ENCODE results near the gene OR51B2. TPM values are rescaled to one million over a fixed set of nuclear protein-coding genes. Genes with fewer than 3 reads are reported as not detected.
"Not testable (repeated sequence)": the region's sequence is repeated elsewhere in the genome, so short reads cannot be mapped to it uniquely, and the experiment has no call there.

OR51B2 gene
- total and polyA plus RNA-seq, 9 donors: 0.27 to 1.7 (median 0.38) TPM; not detected in 4

DNA sequence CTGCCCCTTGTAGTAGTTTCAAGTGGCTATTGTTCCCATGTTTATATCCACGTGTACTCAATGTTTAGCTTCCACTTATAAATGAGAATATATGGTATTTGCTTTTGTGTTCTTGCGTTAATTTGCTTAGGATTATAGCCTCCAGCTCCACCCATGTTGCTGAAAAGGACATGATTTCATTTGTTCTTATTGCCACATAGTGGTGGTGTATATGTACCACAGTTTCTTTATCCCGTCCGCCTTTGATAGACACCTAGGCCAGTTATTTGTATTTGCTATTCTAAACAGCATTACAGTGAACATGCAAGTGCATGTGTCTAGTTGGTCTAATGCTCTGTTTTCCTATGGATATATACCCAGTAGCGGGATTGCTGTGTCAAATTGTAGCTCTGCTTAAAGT is 6.8 kb downstream of the OR51B2 start:
- H3K4me3 ChIP-seq: no peak overlapping the region
- DNase-seq: no peak
- H3K9me3 ChIP-seq: no peaks in the 10 kb centered on the region
- H3K36me3 ChIP-seq: no peaks in the 10 kb centered on the region
- TF ChIP-seq EP300 (IDR thresholded peaks at IDR 0.05) (no peak), POLR2A (IDR thresholded peaks at IDR 0.05) (no peak)
- TF ChIP-seq, protein P1, sequence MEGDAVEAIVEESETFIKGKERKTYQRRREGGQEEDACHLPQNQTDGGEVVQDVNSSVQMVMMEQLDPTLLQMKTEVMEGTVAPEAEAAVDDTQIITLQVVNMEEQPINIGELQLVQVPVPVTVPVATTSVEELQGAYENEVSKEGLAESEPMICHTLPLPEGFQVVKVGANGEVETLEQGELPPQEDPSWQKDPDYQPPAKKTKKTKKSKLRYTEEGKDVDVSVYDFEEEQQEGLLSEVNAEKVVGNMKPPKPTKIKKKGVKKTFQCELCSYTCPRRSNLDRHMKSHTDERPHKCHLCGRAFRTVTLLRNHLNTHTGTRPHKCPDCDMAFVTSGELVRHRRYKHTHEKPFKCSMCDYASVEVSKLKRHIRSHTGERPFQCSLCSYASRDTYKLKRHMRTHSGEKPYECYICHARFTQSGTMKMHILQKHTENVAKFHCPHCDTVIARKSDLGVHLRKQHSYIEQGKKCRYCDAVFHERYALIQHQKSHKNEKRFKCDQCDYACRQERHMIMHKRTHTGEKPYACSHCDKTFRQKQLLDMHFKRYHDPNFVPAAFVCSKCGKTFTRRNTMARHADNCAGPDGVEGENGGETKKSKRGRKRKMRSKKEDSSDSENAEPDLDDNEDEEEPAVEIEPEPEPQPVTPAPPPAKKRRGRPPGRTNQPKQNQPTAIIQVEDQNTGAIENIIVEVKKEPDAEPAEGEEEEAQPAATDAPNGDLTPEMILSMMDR (IDR thresholded peaks at IDR 0.05): no peak
- no peaks in the 10 kb centered on the region for H3K4me1 ChIP-seq (ENCODE audit: insufficient read depth)
- no peaks in the 10 kb centered on the region for H3K27me3 ChIP-seq
- 78 to 88% (median 81%) methylated on average over 5 of the region's 5 CpGs for WGBS, 3 donors
- H3K27ac ChIP-seq: no peak overlapping the region
- intact Hi-C loops (cut with DNase I): no loop called here

DNA sequence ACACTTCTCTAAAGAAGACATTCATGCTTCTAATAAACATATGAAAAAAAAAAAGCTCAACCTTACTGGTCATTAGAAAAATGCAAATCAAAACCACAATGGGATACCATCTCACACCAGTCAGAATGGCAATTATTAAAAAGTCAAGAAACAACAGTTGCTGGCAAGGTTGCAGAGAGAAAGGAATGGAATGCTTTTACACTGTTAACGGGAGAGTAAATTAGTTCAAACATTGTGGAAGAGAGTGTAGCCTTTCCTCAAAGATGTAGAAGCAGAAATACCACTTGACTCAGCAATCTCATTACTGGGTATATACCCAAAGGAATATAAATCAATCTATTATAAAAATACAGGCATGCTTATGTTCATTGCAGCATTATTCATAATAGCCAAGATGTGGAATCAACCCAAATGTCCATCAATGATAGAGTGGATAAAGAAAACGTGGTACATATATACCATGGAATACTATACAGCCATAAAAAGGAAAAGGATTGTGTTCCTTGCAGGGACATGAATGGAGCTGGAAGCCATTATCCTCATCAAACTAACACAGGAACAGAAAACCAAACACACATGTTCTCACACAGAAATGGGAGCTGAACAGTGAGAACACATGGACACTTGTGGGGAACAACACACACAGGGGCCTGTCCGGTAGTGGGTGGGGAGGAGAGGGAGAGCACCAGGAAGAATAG is 10.6 kb downstream of the OR51B2 start:
- intact Hi-C loops (cut with DNase I): loop anchor here in 1 of 4 donors (5.0 kb wide), 1 partner anchor 1889 kb away; no protein-coding TSS in a partner anchor
- not testable (repeated sequence) for DNase-seq; H3K36me3 ChIP-seq; H3K9me3 ChIP-seq; H3K27me3 ChIP-seq; H3K4me1 ChIP-seq (ENCODE audit: insufficient read depth); H3K27ac ChIP-seq; H3K4me3 ChIP-seq
- 72 to 83% (median 77%) methylated on average over 3 of the region's 3 CpGs for WGBS, 3 donors

DNA sequence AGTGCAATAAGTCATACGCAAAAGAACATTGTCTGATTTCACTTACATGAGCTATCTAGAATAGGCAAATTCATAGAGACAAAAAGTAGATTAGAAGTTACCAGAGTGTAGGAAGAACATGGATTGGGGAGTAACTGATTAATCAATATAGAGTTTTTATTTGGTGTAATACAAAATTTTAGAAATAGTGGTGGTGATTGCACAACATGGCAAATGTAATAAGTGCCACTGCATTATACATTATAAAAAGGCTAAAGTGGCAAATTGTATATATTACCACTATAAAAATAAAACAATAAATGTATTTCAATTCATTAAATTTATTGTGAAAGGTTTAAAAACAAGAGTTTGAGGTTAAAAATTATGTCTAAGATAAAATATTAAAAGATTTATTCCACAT is 13.7 kb downstream of the OR51B2 start:
- no peak overlapping the region for H3K27ac ChIP-seq
- WGBS, 3 donors: 96 to 98% (median 97%) methylated on average over 1 of the region's 1 CpG
- TF ChIP-seq POLR2A (IDR thresholded peaks at IDR 0.05) (no peak), EP300 (IDR thresholded peaks at IDR 0.05) (no peak)
- TF ChIP-seq, protein P1 (IDR thresholded peaks at IDR 0.05): no peak
- no peaks in the 10 kb centered on the region for H3K4me1 ChIP-seq (ENCODE audit: insufficient read depth)
- H3K9me3 ChIP-seq: no peaks in the 10 kb centered on the region
- no peaks in the 10 kb centered on the region for H3K27me3 ChIP-seq
- no peak overlapping the region for H3K4me3 ChIP-seq
- DNase-seq: no peak
- H3K36me3 ChIP-seq: no peaks in the 10 kb centered on the region
- intact Hi-C loops (cut with DNase I): loop anchor here in 1 of 4 donors (5.0 kb wide), 1 partner anchor 1892 kb away; no protein-coding TSS in a partner anchor

DNA sequence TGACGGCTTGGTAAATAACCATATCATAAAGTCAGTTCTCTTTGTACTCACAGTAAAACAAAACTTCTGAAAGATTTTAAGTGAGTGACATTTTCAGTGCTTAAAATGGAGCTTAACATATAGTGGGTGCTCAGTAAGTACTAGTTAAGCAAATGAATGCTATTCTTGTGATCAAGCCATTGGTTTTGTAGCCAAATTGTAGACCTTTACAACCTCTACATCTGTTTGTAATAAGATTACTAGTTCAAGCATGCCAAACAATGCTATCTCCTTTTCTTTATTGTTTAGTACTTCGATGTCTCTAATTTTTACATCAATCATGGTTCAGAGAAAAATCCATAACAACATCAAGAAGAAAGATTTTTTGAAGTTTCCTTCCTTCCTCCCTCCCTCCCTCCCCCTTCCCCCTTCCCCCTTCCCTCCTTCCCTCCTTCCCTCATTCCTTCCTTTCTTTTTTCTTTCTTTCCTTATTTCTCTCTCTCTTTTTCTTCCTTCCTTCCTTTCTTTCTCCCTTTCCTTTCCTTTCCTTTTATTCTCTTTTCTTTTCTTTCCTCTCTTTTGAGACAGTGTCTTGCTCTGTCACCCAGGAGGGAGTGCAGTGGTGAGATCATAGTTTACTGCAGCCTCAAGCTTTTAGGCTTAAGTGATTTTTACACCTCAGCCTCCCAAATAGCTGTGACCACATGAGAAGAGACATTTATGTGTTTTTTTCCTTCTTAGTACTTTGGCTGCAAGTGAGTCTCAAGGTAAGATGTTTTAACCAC is 16.7 kb downstream of the OR51B2 start:
- TF ChIP-seq EP300 (IDR thresholded peaks at IDR 0.05): no peak
- TF ChIP-seq POLR2A (IDR thresholded peaks at IDR 0.05): no peak
- TF ChIP-seq, protein P1 (IDR thresholded peaks at IDR 0.05): no peak
- 53 to 70% (median 65%) methylated on average over 2 of the region's 2 CpGs for WGBS, 3 donors

DNA sequence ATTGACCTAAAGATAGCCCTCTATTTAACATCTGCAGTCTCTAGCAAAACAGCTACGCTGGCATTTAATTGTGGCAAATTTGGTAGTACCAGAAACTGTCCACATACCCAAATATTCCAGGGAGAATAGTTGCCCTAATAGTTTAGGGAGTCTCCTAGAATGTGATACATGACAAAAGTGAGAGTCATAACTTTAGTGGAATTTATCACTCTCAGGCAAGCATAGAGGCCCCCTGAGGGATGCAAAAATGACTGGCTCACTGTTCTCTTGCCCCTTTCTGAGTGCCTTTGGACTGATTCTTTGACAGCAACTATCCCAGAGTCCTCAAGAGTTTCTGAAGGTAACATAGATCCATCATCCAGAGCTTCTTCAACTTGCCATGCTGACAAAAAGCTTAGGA is 20.1 kb downstream of the OR51B2 start:
- Histone ChIP-seq H3K4me3 (no peak overlapping the region), H3K27ac (no peak overlapping the region), H3K4me1 (ENCODE audit: insufficient read depth) (no peaks in the 10 kb centered on the region), H3K27me3 (no peaks in the 10 kb centered on the region), H3K36me3 (no peaks in the 10 kb centered on the region), H3K9me3 (no peaks in the 10 kb centered on the region)
- TF ChIP-seq, protein P1 (IDR thresholded peaks at IDR 0.05): no peak
- TF ChIP-seq POLR2A (IDR thresholded peaks at IDR 0.05) (no peak), EP300 (IDR thresholded peaks at IDR 0.05) (no peak)
- DNase-seq: no peak
- intact Hi-C loops (cut with DNase I): no loop called here
- WGBS, 3 donors: 91 to 98% (median 91%) methylated on average over 1 of the region's 1 CpG

More for the DNA sequence above, 16.7 kb downstream of the OR51B2 start:
- H3K27ac ChIP-seq: no peak overlapping the region
- H3K4me1 ChIP-seq (ENCODE audit: insufficient read depth): no peaks in the 10 kb centered on the region
- no peaks in the 10 kb centered on the region for H3K9me3 ChIP-seq
- no peak overlapping the region for H3K4me3 ChIP-seq
- no peaks in the 10 kb centered on the region for H3K36me3 ChIP-seq
- intact Hi-C loops (cut with DNase I): no loop called here
- no peaks in the 10 kb centered on the region for H3K27me3 ChIP-seq
- DNase-seq: no peak

All from ovary (tissue), 9 donors.